HepG2 (cell line): ENCODE measurements around the gene NOVA2.

ENCODE experiments used
- ZFP36 ChIP-seq: fragments of 150-350 bp; IDR thresholded peaks from 2 replicates; pipeline ENCODE4 v1.6.1; 2018; ENCODE audit warnings: borderline replicate concordance, low read length, low read depth; ENCODE audit not compliant: partially characterized antibody
- ZNF274 ChIP-seq: sonication (generic); formaldehyde crosslinking; IDR thresholded peaks from 2 replicates; pipeline ENCODE4 v1.5.1; 2020; ENCODE audit warnings: mild to moderate bottlenecking, missing genetic modification reagents
- ZNF850 ChIP-seq: sonication (generic); formaldehyde crosslinking; conservative IDR thresholded peaks from 2 replicates; pipeline ENCODE4 v1.9.0; 2021; ENCODE audit warnings: mild to moderate bottlenecking, missing genetic modification reagents
- ZSCAN5A ChIP-seq: sonication (generic); formaldehyde crosslinking; IDR thresholded peaks from 2 replicates; pipeline ENCODE4 v1.8.0; 2022; ENCODE audit warnings: mild to moderate bottlenecking, missing genetic modification reagents, borderline replicate concordance

GRCh38 chr19:45953676-45954075 is 20.0 kb downstream of the NOVA2 start:
- TF ChIP-seq ZSCAN5A (no peak), ZFP36 (no peak), ZNF850 (CRISPR knock-in tag) (no peak), ZNF274 (CRISPR knock-in tag) (no peak)
